Measurements from ENCODE around the gene PRKAR1A.

DNA sequence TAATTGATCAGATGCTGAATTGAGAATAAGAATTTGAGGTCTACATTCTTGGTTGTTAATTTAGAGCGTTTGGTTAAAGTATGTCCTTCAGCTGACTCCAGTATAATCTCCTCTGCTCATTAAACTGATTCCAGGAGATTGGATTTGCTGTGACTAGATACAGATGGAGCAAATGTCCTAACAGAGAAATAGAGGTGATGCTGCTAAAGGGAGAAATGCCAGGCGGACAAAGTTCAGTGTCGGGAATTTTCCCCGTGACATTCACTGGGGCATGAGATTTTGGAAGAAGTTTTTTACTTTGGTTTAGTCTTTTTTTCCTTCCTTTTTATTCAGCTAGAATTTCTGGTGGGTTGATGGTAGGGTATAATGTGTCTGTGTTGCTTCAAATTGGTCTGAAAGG lies 19.0 kb downstream of the PRKAR1A start:
- TF ChIP-seq, protein P1, sequence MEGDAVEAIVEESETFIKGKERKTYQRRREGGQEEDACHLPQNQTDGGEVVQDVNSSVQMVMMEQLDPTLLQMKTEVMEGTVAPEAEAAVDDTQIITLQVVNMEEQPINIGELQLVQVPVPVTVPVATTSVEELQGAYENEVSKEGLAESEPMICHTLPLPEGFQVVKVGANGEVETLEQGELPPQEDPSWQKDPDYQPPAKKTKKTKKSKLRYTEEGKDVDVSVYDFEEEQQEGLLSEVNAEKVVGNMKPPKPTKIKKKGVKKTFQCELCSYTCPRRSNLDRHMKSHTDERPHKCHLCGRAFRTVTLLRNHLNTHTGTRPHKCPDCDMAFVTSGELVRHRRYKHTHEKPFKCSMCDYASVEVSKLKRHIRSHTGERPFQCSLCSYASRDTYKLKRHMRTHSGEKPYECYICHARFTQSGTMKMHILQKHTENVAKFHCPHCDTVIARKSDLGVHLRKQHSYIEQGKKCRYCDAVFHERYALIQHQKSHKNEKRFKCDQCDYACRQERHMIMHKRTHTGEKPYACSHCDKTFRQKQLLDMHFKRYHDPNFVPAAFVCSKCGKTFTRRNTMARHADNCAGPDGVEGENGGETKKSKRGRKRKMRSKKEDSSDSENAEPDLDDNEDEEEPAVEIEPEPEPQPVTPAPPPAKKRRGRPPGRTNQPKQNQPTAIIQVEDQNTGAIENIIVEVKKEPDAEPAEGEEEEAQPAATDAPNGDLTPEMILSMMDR (IDR thresholded peaks at IDR 0.05), result no peak
- no peak for TF ChIP-seq POLR2A (IDR thresholded peaks at IDR 0.05)

Measured in stomach (tissue), 4 donors.